KMS-11 (cell line): ENCODE data around the gene MRPS21.

Source experiments
- H2AFZ ChIP-seq: fragments of 200-600 bp; sonication (generic); 2 replicates; pipeline ENCODE4 v1.6.1; 2016; ENCODE audit warnings: antibody characterized with exemption, mixed run types, low read depth
- H3K27ac ChIP-seq: fragments of 200-600 bp; sonication (generic); 2 replicates; pipeline ENCODE4 v1.6.1; 2016; ENCODE audit warnings: mild to moderate bottlenecking, mixed run types
- H3K27me3 ChIP-seq: fragments of 200-600 bp; sonication (generic); 2 replicates; pipeline ENCODE4 v1.6.1; 2017; ENCODE audit warnings: mild to moderate bottlenecking, low read depth, mixed run types, moderate library complexity; ENCODE audit not compliant: insufficient read depth
- H3K36me3 ChIP-seq: fragments of 200-600 bp; sonication (generic); 2 replicates; pipeline ENCODE4 v1.6.1; 2017; ENCODE audit warnings: mild to moderate bottlenecking, mixed run types; ENCODE audit not compliant: insufficient read depth
- H3K4me1 ChIP-seq: fragments of 200-600 bp; sonication (generic); 2 replicates; pipeline ENCODE4 v1.6.1; 2016; ENCODE audit warnings: mild to moderate bottlenecking, low read depth, mixed run types; ENCODE audit not compliant: poor library complexity, severe bottlenecking
- H3K4me2 ChIP-seq: fragments of 200-600 bp; sonication (generic); 2 replicates; pipeline ENCODE4 v1.7.0; 2016; ENCODE audit warnings: mild to moderate bottlenecking, mixed run types
- H3K4me3 ChIP-seq: fragments of 200-600 bp; sonication (generic); IDR thresholded peaks from 2 replicates; pipeline ENCODE4 v1.6.1; 2017; ENCODE audit warnings: low read depth, low read length, mixed read lengths; ENCODE audit not compliant: insufficient read depth
- H3K79me2 ChIP-seq: fragments of 200-600 bp; sonication (generic); 2 replicates; pipeline ENCODE4 v1.6.1; 2016; ENCODE audit warnings: low read depth, mixed run types; ENCODE audit not compliant: insufficient read depth
- H3K9ac ChIP-seq: fragments of 200-600 bp; sonication (generic); 2 replicates; pipeline ENCODE4 v1.6.1; 2016; ENCODE audit warnings: mild to moderate bottlenecking, mixed run types
- H4K20me1 ChIP-seq: fragments of 200-600 bp; sonication (generic); 2 replicates; pipeline ENCODE4 v1.6.1; 2016; ENCODE audit warnings: mild to moderate bottlenecking, mixed run types; ENCODE audit not compliant: insufficient read depth
- TF ChIP-seq, protein P1 (sequence below): fragments of 200-600 bp; sonication (generic); conservative IDR thresholded peaks from 2 replicates; pipeline ENCODE4 v1.6.1; 2017; ENCODE audit warnings: low read depth, mild to moderate bottlenecking, antibody characterized with exemption, low read length, moderate library complexity, mixed read lengths

Gene MRPS21

DNA sequence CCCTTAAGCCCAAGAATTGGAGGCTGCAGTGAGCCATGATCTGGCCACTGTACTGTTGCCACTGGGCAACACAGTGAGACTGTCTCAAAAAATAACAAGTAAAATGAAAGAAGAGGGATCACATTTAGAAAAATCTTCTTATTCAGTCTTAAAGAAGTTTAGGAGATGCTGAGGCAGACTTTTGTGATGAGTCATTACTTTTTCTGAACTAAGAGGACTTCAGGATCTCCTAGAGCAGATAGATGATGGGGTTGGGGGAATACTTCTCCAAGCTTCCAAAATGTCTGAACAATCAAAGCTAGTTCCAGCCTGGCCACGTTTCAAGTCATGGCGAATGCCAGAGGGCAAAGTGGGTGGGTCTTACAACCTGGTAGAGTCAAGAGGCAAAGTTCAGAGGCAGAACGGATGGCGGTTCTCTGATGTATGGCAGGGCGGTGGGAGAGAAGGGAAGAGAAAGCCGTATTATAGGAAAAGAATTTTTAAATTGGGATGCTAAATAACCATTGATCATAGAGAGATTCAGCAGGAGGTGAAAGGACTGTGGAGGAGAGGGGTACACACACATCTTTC, 13.4 kb upstream of the MRPS21 start:
- no peaks in the 10 kb centered on the region for H3K79me2 ChIP-seq
- TF ChIP-seq, protein P1, sequence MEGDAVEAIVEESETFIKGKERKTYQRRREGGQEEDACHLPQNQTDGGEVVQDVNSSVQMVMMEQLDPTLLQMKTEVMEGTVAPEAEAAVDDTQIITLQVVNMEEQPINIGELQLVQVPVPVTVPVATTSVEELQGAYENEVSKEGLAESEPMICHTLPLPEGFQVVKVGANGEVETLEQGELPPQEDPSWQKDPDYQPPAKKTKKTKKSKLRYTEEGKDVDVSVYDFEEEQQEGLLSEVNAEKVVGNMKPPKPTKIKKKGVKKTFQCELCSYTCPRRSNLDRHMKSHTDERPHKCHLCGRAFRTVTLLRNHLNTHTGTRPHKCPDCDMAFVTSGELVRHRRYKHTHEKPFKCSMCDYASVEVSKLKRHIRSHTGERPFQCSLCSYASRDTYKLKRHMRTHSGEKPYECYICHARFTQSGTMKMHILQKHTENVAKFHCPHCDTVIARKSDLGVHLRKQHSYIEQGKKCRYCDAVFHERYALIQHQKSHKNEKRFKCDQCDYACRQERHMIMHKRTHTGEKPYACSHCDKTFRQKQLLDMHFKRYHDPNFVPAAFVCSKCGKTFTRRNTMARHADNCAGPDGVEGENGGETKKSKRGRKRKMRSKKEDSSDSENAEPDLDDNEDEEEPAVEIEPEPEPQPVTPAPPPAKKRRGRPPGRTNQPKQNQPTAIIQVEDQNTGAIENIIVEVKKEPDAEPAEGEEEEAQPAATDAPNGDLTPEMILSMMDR, result no peak
- no peaks in the 10 kb centered on the region for H3K36me3 ChIP-seq
- H3K4me1 ChIP-seq, result no peaks in the 10 kb centered on the region
- H4K20me1 ChIP-seq, result no peaks in the 10 kb centered on the region
- H3K4me3 ChIP-seq, result no peak overlapping the region
- H3K27me3 ChIP-seq, result no peaks in the 10 kb centered on the region
- H3K27ac ChIP-seq, result no peak overlapping the region
- no peak overlapping the region for H2AFZ ChIP-seq
- no peak overlapping the region for H3K9ac ChIP-seq
- H3K4me2 ChIP-seq, result peak overlapping the region; percentile 77; the same call in 1 of the 2 replicates

DNA sequence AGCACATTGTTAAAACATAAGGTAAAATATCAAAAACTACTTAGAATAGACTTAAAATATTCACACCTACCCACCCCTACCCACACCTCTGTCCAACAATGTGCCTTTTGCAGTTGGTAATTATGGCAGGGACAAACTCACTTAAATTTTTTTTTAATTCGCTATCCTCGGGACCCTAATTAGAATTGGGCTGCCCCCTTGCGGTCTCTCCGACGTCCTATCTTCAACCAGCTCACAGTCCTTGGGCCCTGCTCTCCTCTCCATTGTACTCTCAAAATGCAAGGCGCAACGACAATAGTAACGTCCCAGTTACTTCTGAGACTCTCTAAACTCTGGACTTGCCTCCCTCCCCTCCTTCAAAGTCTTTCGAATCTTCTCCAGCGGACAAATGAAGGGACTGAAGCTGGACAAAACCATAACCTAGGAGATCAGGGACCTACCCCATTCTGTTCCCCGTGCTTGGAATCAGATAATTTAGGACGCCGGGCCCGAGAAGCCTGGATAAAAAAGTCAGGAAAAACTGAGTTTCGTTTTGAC, 12.4 kb upstream of the MRPS21 start:
- no peaks in the 10 kb centered on the region for H3K4me1 ChIP-seq
- peak overlapping the region; percentile 53 for H3K27ac ChIP-seq
- H4K20me1 ChIP-seq, result no peaks in the 10 kb centered on the region
- H3K4me3 ChIP-seq, result peak overlapping the region; percentile 94
- H3K36me3 ChIP-seq, result no peaks in the 10 kb centered on the region
- peak overlapping the region; percentile 77 for H3K4me2 ChIP-seq
- H3K9ac ChIP-seq, result peak overlapping the region; percentile 62
- H2AFZ ChIP-seq, result peak overlapping the region; percentile 83
- no peaks in the 10 kb centered on the region for H3K27me3 ChIP-seq
- TF ChIP-seq, protein P1, result peak; percentile 91
- H3K79me2 ChIP-seq, result no peaks in the 10 kb centered on the region

DNA sequence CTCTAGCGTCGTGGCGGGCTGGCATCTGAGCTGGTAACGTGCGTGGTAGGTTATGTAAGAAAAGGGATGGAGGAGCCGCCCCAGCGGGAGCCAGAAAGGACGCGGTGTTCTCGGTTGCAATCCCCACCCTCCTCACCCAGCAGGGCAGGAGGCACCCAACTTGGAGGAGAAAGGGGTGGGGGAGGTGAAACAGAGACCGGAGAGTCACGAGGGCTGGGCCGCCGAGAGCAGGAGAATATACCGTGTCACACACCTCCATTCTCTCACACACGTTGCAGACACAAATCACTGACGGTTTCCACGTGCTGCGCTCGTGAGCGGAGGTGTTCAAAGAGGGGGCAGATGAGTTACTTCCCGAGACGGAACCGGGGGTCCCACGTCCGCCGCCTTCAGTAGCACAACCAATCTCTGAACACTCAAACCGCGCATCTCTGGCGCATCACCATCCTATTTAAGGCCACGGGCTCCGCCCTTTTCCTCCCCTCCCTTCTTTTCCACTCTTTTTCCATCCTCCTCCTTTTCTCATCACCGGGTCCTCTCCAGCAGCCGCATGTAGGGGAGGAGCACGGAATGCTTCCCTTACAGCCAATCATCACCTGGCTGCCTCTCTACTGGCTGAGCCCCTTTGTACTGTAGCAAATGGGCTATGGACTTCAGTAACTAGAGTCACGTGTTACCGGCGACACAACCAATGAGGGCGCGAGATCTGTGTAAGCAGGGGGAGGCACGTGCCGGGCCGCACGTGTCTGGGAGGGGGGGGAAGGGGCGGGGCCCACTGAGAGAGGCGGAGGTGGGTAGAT, 11.7 kb upstream of the MRPS21 start, which contains the start of gene CIART:
Gene CIART (plus strand): TSS at position 797 of the 800 bp plus-strand sequence. CDS start 714 bp downstream, outside the sequence.
- peak within 1 kb of the TSS; percentile 94 for H3K4me3 ChIP-seq
- H3K4me1 ChIP-seq, result no peaks in the 10 kb centered on the region
- H3K36me3 ChIP-seq, result no peaks in the 10 kb centered on the region
- no peaks in the 10 kb centered on the region for H3K27me3 ChIP-seq
- TF ChIP-seq, protein P1, result no peak
- peak within 1 kb of the TSS; percentile 53 for H3K27ac ChIP-seq
- no peaks in the 10 kb centered on the region for H4K20me1 ChIP-seq
- H3K4me2 ChIP-seq, result peak within 1 kb of the TSS; percentile 77
- peak within 1 kb of the TSS; percentile 83 for H2AFZ ChIP-seq
- no peaks in the 10 kb centered on the region for H3K79me2 ChIP-seq
- H3K9ac ChIP-seq, result peak within 1 kb of the TSS; percentile 62

DNA sequence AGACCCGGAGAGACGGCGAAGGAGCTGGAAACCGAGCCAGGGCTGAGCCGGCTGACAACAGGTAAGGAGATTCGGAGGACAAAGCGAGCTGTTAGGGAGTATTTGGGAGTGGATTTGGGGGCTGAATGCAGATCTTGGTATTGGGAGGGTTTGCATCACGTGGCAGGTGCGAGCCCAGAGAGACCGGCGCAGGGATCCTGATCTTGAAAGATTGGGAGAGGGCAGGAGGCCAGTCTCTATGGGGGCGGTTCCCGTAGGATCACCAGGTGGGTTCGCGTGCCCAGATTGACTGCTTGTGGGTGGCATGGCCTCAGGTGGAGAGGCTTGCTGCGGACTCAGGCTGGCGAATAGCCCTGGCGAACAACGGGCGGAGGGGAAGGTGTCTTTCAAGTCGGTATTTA, 11.1 kb upstream of the MRPS21 start:
- TF ChIP-seq, protein P1, result no peak
- Histone ChIP-seq H3K9ac (no peak overlapping the region), H3K36me3 (no peaks in the 10 kb centered on the region), H3K27ac (no peak overlapping the region), H3K4me3 (no peak overlapping the region), H3K4me2 (no peak overlapping the region), H3K4me1 (no peaks in the 10 kb centered on the region), H2AFZ (peak overlapping the region; percentile 83), H4K20me1 (no peaks in the 10 kb centered on the region), H3K79me2 (no peaks in the 10 kb centered on the region), H3K27me3 (no peaks in the 10 kb centered on the region)
